Measurements from ENCODE around the gene SFRP4.

The SFRP4 gene

DNA sequence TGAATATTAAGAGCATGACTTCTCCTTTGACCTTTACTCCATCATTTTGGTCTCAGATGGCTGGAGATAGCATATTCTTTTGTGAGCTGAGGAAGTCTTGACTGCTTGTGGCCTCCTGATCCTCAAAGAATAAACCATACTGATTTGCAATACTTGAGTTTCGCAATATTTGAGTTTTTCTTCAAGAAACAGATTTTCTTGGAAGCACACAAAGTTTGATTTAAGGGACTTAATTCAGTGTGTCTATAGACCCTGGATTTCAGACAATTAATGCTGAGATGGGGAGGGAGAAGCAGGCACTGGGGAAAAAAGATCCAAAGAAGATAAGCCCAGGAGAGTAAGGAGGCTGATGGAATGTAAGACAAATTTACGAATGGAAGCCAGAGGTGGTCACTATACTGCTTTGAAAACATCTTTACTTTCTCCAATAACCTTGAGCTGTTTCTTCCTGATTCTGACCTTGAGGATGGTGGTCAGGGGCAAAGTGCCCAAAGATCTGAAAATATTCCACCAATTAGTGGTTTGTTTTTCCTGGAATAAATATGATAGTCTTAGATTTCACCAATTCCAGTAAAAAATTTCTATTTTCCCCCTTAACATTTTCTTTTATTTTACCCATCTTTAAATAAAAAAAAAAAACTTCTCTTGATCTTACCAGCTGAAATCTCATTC lies 11.3 kb upstream of the SFRP4 start:
- no peak overlapping the region for H3K4me3 ChIP-seq (ENCODE audit: low read depth, low read length)

GRCh38 chr7:37925620-37926019 lies 9.0 kb upstream of the SFRP4 start:
- H3K4me3 ChIP-seq (ENCODE audit: low read depth, low read length), result no peak overlapping the region

DNA sequence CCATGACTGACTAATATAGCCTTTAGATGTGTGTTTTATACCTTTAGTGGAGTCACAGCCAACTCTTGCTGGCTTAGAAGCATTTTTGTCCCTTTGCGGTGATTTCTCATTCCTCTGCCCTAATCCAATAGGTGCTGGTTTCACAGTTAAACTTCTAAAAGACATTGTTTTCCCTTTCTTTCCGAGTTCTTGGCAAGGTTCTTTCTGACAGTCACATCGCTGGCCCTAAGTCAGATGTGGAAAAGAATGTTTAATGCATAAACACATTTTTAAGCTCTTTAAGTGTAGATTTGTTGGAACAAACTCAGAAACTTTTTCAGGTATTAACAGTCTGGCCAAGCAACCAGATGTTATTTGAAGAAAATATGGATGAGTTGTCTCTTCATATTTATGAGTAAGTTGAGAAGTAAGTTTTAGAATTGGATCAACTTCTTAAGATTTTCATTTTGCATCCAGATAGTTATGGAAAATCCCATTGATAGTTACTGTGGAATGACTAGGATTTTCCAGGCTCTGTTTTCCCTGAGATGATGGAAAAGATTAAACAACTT lies 7.9 kb upstream of the SFRP4 start:
- no peak overlapping the region for H3K4me3 ChIP-seq (ENCODE audit: low read depth, low read length)

GRCh38 chr7:37923996-37924395 lies 7.4 kb upstream of the SFRP4 start:
- H3K4me3 ChIP-seq (ENCODE audit: low read depth, low read length), result no peak overlapping the region

DNA sequence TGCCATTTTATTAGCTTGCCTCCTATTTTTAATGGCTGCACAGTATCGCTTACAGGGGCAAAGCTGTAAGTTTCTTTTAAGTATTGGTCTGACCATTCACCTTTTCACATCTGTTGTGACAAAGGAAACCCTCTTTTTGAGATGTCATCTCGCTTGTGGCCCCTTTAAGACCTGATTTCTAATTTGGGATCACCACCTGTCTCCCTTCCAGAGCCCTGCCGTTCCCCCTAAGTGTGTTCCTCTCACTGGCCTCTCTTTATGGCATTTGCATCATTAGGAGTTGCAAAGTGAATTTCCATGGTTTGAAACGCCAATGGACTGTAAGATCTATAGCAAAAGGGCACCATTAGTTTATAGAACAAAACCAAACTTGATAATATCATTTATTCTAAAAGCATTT lies 5.3 kb upstream of the SFRP4 start:
- no peak overlapping the region for H3K4me3 ChIP-seq (ENCODE audit: low read depth, low read length)

DNA sequence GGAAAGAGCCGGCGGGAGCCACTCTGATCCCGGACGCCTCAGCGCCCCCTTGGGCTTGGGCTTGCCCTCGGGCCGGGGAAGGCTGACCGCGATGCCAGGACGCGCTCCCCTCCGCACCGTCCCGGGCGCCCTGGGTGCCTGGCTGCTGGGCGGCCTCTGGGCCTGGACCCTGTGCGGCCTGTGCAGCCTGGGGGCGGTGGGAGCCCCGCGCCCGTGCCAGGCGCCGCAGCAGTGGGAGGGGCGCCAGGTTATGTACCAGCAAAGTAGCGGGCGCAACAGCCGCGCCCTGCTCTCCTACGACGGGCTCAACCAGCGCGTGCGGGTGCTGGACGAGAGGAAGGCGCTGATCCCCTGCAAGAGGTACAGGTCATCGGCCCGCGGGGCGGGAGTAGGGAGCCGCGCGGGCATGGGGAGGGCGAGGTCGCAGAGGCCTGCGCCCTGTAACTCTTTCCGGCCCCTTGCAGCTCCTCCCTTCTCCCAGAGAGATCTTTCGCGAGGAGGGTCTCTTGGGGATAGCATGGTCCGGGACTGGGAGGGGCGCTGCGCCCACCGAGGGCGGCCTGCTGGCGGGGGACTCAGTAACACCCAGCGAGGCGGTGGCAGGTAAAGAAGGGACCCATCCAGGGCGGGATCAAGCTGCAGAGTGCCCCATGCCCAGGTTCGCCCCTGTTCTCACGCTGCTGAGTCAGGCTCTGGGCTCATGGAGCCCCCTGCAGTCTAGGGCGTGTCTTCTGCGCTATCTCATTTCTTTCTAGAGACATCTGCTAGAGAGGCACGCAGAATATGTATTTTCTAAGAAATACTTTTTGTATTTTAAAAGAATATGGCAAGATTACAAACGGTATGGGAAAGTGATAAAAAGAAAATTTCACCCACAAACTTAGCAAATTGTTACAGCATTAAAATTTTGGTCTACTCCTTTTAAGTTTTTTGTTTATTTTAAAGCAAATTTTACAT lies 4.5 kb upstream of the SFRP4 start:
- peak overlapping the region; percentile 62 for H3K4me3 ChIP-seq (ENCODE audit: low read depth, low read length)

DNA sequence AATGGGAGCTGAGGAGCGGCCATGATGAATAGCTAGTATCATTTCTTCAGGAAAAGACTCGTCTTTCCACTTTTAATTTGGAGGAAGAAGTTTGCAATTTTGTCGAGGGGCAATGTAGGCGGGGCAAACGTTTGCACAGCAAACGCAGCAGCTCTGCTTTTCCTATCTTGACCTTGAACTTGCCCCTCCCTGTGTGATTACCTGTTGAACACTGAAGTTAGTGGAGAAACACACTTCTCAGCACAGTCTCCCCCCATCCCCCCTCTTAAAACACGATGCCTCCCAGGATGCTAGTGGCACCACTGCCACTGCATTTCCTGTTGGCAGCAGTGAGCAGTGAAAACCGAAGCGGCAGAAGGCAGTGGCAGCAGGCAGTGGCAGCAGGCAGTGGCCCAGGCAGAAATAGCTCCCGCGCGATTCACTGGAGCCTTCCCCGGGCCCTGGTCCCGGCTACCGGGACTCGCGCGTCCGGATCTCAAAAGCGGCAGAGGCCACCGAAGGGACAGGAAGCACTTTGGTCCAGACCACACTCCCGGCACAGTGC lies 3.8 kb upstream of the SFRP4 start, which contains the start of gene EPDR1:
EPDR1 (plus strand) TSS at position 336 of the 544 bp plus-strand sequence. CDS start 300 bp downstream, outside the sequence.
- peak within 1 kb of the TSS; percentile 62 for H3K4me3 ChIP-seq (ENCODE audit: low read depth, low read length)

- H3K4me3 ChIP-seq (ENCODE audit: low read depth, low read length), result no peak overlapping the region
Observed at GRCh38 chr7:37918526-37918925, 1.9 kb upstream of the SFRP4 start.

DNA sequence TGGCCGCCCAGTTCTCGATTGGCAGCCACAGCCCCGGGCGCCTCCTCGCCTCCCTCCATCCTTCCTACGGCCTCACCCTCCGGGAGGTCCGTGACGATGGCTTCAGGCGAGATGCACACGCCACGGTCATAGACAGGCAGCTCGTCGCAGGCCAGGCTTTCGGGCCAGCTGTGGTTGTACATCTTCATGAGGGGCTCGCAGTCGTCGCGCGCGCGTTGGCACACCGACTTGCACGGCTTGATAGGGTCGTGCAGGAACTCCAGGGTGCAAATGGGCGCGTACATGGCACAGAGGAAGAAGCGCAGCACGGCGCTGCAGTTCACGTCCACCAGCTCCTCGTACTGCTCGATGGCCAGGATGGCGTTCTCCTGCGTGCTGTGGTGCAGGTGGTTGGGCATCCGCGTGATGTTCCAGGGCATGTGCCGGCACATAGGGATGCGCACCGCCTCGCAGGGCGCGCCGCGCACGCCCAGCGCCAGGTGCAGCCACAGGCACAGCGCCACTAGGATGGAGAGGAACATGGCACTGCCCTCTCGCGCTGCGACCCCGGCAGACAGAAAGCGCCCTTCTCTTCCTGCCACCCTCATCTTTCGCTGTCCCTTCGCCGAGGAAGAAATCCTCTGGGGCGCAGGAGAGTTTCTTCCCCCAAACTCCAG lies 472 bp downstream of the SFRP4 start:
- H3K4me3 ChIP-seq (ENCODE audit: low read depth, low read length), result peak overlapping the region; percentile 44

DNA sequence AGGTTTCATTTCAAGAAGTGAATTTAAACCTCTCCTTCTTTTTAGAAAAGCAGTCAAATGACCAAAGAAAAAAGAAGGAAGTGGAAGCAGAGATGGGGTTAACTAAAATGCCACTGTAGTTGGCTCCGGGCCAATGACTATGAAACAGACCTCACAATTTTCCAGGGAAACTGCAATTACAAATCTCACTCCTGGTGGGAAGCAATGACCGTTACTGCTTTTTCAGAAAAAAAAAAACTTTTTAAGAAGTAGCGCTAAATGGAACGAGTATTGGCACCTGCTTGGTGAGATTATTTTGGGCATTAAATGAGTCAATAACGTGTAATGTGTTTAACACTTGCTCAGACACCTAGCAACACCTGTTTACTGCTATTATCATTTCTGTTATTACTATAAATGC lies 1.2 kb downstream of the SFRP4 start:
- H3K4me3 ChIP-seq (ENCODE audit: low read depth, low read length), result no peak overlapping the region

GRCh38 chr7:37912756-37913155 lies 3.9 kb downstream of the SFRP4 start:
- H3K4me3 ChIP-seq (ENCODE audit: low read depth, low read length), result no peak overlapping the region

GRCh38 chr7:37908221-37908788 lies 8.3 kb downstream of the SFRP4 start:
- H3K4me3 ChIP-seq (ENCODE audit: low read depth, low read length), result no peak overlapping the region

GRCh38 chr7:37901890-37902524 lies 14.6 kb downstream of the SFRP4 start:
- H3K4me3 ChIP-seq (ENCODE audit: low read depth, low read length), result no peak overlapping the region

- H3K4me3 ChIP-seq (ENCODE audit: low read depth, low read length), result no peak overlapping the region
Observed at GRCh38 chr7:37901236-37901827, 15.3 kb downstream of the SFRP4 start.

GRCh38 chr7:37899712-37900247 lies 16.8 kb downstream of the SFRP4 start:
- no peak overlapping the region for H3K4me3 ChIP-seq (ENCODE audit: low read depth, low read length)

- H3K4me3 ChIP-seq (ENCODE audit: low read depth, low read length), result no peak overlapping the region
Observed at GRCh38 chr7:37894671-37895070, 21.9 kb downstream of the SFRP4 start.

- H3K4me3 ChIP-seq (ENCODE audit: low read depth, low read length), result no peak overlapping the region
Observed at GRCh38 chr7:37893359-37893758, 23.3 kb downstream of the SFRP4 start.

DNA sequence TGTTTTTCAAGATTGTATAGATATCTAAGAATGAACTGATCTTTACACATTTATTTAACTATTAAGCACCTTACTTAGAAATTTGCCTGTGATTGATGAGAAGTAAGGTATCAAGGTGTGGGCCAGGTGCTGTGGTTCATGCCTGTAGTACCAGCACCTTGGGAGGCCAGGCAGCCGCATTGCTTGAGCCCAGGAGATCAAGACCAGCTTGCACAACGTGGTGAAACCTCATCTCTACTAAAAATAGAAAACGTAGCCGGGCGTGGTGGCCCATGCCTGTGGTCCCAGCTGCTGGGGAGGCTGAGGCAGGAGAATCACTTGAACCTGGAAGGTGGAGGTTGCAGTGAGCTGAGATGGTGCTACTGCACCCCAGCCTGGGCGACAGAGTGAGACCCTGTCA lies 34.5 kb downstream of the SFRP4 start:
- no peak overlapping the region for H3K4me3 ChIP-seq (ENCODE audit: low read depth, low read length)
